K562 (cell line): ENCODE measurements around the gene CENPX. TPM values are rescaled to one million over a fixed set of nuclear protein-coding genes. Genes with fewer than 3 reads are reported as not detected.
A peak's percentile ranks its signal among the peaks of the same experiment; 100 is the strongest.

ENCODE experiments used
- ARID2 ChIP-seq: fragments of 450-650 bp; IDR thresholded peaks from 2 replicates; pipeline ENCODE4 v1.6.1; 2017; ENCODE audit warnings: antibody characterized with exemption, mild to moderate bottlenecking
- CHD4 ChIP-seq: fragments of 200-600 bp; sonication (generic); IDR thresholded peaks from 3 replicates; pipeline ENCODE4 v1.6.1; 2012; ENCODE audit warnings: low read depth, mild to moderate bottlenecking, mixed read lengths, low read length, inconsistent platforms; ENCODE audit not compliant: insufficient read depth, insufficient replicate concordance, poor library complexity, severe bottlenecking
- FOSL1 ChIP-seq: fragments of 200-800 bp; sonication (Bioruptor generic); conservative IDR thresholded peaks from 2 replicates; pipeline ENCODE4 v1.6.1; 2016; ENCODE audit warnings: missing genetic modification characterization, missing compliant biosample characterization
- FOXJ2 ChIP-seq: fragments of 200-800 bp; sonication (Bioruptor generic); IDR thresholded peaks from 2 replicates; pipeline ENCODE4 v1.6.1; 2016; ENCODE audit warnings: missing genetic modification characterization, missing compliant biosample characterization
- FOXO4 ChIP-seq: fragments of 450-650 bp; formaldehyde crosslinking; IDR thresholded peaks from 2 replicates; pipeline ENCODE4 v1.4.0; 2020; ENCODE audit warnings: mild to moderate bottlenecking, moderate library complexity
- GATAD2A ChIP-seq: fragments of 450-650 bp; IDR thresholded peaks from 2 replicates; pipeline ENCODE4 v1.6.1; 2017
- PHB ChIP-seq: fragments of 250-450 bp; sonication (Bioruptor Pico); IDR thresholded peaks from 2 replicates; pipeline ENCODE4 v1.5.0; 2021
- PYGO2 ChIP-seq: fragments of 450-650 bp; IDR thresholded peaks from 2 replicates; pipeline ENCODE4 v1.6.1; 2016; ENCODE audit warnings: mild to moderate bottlenecking, missing genetic modification characterization, moderate library complexity, missing compliant biosample characterization
- TAF15 ChIP-seq: fragments of 200-400 bp; formaldehyde crosslinking; IDR thresholded peaks from 2 replicates; pipeline ENCODE4 v1.6.1; 2017; ENCODE audit warnings: mild to moderate bottlenecking, low read depth, low read length, moderate library complexity
- TBP ChIP-seq: optimal IDR thresholded peaks from 2 replicates; pipeline ENCODE3; 2011; ENCODE audit warnings: low read depth, low read length, improper control_type of control experiment
- TCF15 ChIP-seq: fragments of 250-450 bp; sonication (Bioruptor Pico); IDR thresholded peaks from 2 replicates; pipeline ENCODE4 v1.8.0; 2022; ENCODE audit warnings: moderate library complexity, mild to moderate bottlenecking, inconsistent platforms
- TGIF2 ChIP-seq: sonication (generic); formaldehyde crosslinking; IDR thresholded peaks from 2 replicates; pipeline ENCODE4 v1.8.1; 2022; ENCODE audit warnings: mild to moderate bottlenecking, missing genetic modification reagents, moderate library complexity
- ZBTB40 ChIP-seq, 2 experiments: fragments of 450-650 bp in 1 of 2; sonication (generic) in 1 of 2; formaldehyde crosslinking in 1 of 2; IDR thresholded peaks; 2 replicates each; pipeline versions ENCODE4 v1.7.1 to v1.9.0; 2016 to 2022; ENCODE audit warnings: inconsistent platforms in 1 of 2, mild to moderate bottlenecking in 1 of 2, missing genetic modification reagents in 1 of 2
- ZC3H11A ChIP-seq: IDR thresholded peaks from 2 replicates; pipeline ENCODE4 v1.6.1; 2012; ENCODE audit warnings: low read depth, low read length, improper control_type of control experiment
- ZNF263 ChIP-seq: sonication (generic); formaldehyde crosslinking; IDR thresholded peaks from 2 replicates; pipeline ENCODE4 v1.8.0; 2022; ENCODE audit warnings: mild to moderate bottlenecking, missing genetic modification reagents, borderline replicate concordance
- polyA plus RNA-seq, 8 experiments: library from polyadenylated mRNA; depleted of rRNA in 4 of 8; stranded (reverse) in 5 of 8; unstranded in 3 of 8; fragments of >200 nt; fragmentation: Nextera tagmentation in 2 of 8; fragmentation: Illumina TruSeq in 1 of 8; extraction: Ambion mirVana in 2 of 8; extraction: Trizol in 1 of 8; gene quantifications; 2 replicates each; pipeline versions ENCODE4 v1.2.1 to v1.2.3, GENCODE V29; 2011 to 2014; ENCODE audit warnings: inconsistent platforms in 1 of 8, missing spikeins in 1 of 8
- total RNA-seq, 7 experiments: library from RNA; depleted of rRNA in 6 of 7; stranded (reverse); fragments of >200 nt in 6 of 7; fragmentation: Illumina TruSeq in 2 of 7; extraction: Trizol in 2 of 7; gene quantifications; 2 replicates each; pipeline versions ENCODE4 v1.2.1 to v1.2.3, GENCODE V29; 2011 to 2021; ENCODE audit warnings: low replicate concordance in 1 of 7

The CENPX gene
- total and polyA plus RNA-seq, 9 of the 15 experiments (the other 6 are each of a cell fraction or from before 2014, with no cell fraction given): 32.7 to 352 (median 127) TPM

- TF ChIP-seq ZBTB40 (IDR thresholded peaks at IDR 0.05) (peak; percentile 57; the same call in 1 of the 2 replicates), ZBTB40 (CRISPR knock-in tag; IDR thresholded peaks at IDR 0.05) (no peak), PYGO2 (no peak), TGIF2 (CRISPR knock-in tag) (no peak), TAF15 (no peak), FOXO4 (CRISPR knock-in tag) (no peak), PHB (CRISPR knock-in tag) (no peak), ZNF263 (CRISPR knock-in tag) (no peak), ARID2 (no peak), FOSL1 (tag) (no peak), ZC3H11A (no peak), TBP (peak; percentile 24), GATAD2A (no peak), CHD4 (no peak), FOXJ2 (tag) (no peak), TCF15 (CRISPR knock-in tag) (no peak)
Measured at GRCh38 chr17:82022310-82022980, at the start of gene CENPX (continued).
